Measurements from ENCODE around the gene LEUTX.

- TF ChIP-seq CTCF (IDR thresholded peaks at IDR 0.05), result no peak
- TF ChIP-seq EZH2 (IDR thresholded peaks at IDR 0.05; ENCODE audit: borderline replicate concordance, insufficient read depth, low read depth, low read length, poor library complexity, severe bottlenecking), result no peak
Observed at GRCh38 chr19:39831679-39832078, 53.0 kb downstream of the LEUTX start.

Measured in B cell (primary cell).